Stimulated activated CD8-positive, alpha-beta memory T cell treated with anti-CD3 and anti-CD28 coated beads, Interleukin-4, amount 100 ng/mL, for 48 hours (primary cell): Measurements from ENCODE around the gene RPGRIP1.
A peak's percentile ranks its signal among the peaks of the same experiment; 100 is the strongest.
"Not testable (repeated sequence)": the region's sequence is repeated elsewhere in the genome, so short reads cannot be mapped to it uniquely, and the experiment has no call there.

Experiments
- DNase-seq: peaks from one replicate; pipeline ENCODE4 v3.0.0-alpha.2; 2020

Gene RPGRIP1

DNA sequence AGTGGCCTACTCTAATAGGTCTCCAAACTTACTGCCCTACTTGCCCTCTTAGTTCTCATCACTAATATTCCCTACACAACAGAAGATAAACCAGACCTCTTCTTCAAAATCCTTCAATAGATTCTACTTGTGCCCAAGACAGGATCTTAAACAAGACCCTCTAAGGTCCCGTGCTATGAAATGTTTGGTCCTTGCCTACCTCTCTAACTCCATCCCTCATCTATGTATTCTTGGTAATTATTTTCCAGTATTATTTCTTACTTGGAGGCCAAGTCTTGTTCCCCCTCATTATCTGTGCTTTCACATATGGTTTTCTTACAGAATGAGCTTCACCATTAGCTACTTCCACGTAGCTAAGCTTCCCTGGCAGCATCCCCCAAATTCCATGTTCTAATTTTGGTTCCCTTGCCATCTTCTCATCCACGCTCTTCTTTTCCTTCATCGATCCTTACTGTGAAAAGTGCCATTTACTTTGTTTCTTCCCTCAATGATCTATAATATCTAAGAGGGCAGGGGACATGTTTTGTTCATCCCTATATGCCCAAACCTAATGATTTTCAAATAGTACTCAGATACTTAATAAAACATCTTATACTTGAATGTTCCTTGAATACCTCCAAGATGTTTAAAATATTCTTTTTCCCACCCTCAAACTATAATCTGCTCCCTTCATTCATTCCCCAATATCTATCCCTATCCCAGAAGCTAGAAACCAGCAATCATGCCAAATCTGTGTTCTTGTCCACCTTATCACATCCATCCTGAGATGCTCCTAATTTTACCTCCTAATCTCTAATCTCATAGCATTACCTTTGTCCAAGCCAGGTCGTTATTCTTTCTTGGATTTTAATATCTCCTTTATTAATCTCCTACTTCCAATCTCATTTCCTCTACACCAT lies 20.7 kb upstream of the RPGRIP1 start:
- no peak for DNase-seq

DNA sequence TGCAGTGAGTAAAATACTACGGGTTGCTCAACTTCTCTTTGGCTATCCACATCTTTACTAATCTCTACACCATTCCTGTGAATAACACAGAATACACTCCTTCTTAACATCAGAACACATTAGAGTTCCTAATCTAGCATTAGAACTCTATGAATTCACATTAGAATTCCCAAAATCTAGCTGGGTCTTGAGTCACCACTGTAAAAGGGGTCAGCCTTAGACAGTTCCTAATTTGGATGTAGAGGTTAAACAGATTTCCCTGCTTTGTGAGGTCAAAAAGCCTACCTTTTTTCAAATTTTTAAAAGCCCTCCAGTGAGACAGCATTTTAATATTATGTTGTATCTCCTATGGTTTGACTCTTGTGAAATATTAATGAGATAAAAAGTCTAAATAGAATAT lies 18.1 kb upstream of the RPGRIP1 start:
- no peak for DNase-seq

DNA sequence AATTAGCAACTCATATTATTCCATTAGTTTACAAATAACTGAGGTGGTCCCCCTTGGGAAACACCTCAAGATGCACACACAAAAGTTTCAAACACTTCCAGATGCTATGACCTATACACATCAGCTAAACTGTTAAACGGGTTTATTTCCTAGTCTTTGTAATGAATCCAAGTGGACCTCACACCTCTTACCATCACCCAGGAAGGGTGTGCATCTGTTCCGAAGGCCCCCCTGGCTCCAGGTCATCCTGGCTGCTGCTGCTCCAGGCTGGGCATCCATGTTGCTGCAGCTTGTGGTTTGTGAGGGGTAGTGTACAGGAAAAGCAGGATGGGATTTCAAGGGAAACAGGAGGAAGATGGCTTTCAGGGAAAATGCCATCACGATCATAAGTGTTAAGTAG lies 17.5 kb upstream of the RPGRIP1 start:
- no peak for DNase-seq

DNA sequence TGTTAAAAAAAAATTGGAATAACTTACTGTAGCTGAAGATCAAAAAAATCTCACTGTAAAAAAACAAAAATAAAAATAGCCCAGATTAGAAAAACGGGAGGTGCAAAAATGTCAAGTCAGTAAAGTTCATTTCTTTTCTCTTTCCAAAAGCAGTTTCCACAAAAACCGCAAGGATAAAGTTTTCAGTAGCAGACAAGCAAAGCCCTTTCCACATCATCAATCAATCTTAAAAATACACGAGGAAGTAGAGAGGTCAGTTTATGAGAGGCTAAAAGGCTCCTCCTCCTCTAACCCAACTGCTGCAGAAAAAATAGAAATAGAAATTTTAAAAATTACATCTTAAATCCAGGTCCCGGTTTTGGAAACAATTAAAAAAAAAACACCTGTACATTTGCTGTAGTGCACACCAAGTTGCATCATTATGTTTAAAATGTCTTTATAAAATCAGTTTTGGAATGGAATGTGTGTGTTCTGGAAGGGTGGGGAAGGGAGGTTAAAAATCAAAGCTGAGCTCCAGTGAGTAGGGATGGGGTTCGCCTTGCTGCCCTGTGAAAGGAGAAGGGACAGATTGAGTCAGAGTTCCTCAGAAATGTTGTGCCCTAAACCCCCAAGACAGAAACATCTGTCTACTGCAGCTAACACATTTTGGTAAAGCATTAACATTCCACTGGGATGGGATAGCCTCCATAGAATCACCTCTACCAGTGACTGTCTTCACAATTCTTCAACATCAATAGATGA lies 16.4 kb upstream of the RPGRIP1 start:
- no peak for DNase-seq

DNA sequence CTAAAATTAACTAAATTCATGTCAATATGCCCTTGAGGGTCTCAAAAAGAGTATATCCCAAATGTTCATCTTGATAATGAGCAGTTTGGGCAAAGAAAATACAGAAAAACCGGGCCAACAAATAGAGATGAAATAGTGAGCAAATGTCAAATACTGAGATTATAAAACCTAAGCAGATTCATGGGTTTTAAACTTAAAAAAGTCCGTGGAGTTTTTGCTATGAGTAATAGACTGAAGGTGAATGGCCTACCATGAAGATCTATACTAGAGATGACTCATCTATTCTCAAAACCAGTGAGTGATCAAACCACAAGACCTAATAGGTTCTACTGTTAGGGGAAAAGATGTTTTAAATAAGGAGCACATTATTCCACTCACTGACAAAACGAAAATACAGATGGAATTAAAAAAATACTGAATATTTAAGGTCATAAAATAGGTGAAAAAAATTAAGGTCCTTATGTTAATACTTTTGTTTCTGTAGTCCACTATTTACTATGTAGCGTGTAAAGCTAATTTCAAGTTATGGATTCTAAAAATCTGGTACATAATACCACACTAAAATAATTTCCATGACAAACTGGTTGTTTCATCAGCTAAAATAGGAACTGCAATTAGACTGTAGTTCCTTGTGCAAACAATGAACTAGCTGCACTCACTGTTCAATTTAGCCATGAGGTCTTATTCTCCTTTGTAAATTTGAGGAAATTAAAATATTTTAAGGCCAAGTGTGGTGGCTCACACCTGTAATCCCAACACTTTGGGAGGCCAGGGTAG lies 15.7 kb upstream of the RPGRIP1 start:
- no peak for DNase-seq

DNA sequence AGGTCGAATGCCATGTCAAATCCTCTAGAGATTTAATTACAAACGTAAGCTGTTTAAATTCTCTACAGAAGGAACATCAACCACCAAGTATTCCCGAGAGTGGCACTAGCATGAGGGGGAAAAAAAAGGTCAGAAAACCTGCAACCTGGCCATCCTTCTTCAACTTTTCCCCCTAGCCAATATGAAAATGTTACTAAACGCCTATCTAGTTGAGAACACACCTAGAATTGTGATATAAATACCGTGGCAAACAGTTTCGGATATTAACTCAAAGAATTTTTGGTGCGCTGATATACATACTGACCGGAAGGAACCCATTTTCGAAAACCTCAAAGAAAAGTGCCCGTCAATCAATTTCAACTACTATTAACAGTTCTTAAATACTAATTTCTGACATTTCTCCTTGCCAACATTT lies 12.4 kb upstream of the RPGRIP1 start:
- DNase-seq: no peak

DNA sequence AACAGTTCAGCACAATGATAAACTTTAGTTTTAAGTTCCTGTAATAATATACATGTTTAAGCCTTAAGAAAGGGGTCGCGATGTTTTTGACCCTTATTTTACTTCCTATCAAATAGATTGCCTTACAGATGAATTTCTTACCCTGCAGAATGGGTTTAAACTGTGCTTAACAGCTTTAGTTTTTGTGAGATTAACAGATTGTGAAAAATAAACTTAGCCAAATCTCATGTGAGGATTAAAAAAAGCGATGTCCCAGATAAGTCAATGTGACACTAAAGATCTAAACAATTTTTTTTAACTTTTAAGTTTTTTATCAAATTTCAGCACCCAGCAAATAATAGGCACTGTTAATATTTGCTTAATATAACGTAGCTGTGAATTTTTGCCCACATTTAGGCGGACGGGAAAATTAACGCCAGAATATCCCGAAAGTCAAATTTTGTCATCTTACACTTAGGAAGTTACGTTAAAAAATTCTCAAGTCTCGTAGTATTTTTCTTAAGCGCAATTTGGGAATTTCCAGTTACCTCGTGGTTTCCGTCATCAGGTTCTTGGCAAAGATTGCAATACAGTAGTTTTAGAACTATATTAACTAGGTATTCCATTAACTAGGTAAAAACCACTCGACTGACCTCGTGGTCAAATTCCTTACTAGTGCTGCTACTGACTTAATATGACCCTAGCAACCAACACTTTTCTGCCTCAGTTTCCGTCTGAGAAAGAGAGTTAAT lies 11.8 kb upstream of the RPGRIP1 start:
- DNase-seq: no peak

DNA sequence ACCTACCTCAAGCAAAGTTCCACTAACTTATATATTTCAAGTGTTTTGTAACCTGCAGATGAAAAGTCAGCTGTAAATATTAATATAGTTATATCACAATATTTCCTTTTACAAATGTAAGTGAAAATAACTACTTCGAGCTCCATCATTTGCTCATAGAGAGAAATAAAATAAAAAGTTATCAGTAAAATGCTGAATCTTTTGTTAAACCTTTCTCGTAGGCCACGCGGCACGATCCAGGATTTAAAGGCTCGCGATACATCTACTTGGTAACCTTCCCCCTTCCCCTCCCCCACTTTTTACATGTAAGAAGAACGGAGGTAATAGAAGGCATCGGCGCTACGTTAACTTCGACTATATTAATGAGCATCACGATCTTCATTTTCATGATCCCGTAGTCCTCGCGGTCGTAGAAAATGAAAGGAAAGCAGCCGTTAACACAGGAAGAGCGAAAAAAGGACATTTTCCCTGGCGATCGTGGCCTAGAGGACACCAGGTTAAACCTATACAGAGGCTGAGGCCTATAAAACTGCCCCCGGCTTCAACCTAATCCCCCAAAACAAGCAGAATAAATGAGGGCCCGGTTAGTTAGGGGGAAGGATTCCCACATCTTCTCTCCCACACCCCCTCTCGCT lies 11.1 kb upstream of the RPGRIP1 start:
- DNase-seq: peak; percentile 57

DNA sequence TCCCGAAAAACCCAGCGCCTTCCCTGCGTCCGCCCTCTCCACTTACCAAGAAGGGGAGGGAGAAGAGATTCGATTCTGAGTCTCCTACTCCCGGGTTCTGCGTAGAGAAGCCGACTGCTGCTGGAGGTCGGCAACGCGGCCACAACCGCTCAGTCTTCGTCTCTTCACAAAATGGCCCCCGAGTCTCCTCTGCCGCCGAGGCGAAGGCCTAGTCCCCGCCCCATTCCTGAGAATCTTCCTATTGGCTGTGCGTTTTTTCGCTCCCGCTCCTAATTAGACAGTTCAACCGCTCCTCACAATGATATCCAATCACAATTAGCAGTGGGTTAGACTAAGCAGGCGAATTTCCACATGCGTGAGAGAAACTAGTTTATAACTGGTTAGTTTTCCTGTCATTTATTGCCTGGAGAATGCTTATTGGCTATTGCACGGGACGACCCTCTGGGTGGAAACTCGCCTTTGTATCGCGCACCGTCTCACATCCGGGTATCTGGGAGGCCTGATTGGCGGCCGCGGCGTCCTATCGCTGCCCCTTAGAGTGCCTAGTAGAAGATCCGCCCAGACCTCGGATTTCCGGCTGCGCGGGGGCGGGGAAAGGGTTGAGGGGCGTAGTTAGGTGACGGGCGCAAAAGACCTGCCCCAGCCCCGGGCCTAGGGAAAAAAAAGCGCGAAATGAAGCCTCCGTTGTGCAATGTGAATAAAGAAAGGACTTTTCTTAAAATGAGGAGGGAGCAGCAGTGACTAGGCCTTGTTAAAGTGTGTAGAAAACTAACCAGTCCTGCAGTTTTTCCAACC lies 10.4 kb upstream of the RPGRIP1 start, which contains the start of gene HNRNPC:
Gene HNRNPC (minus strand): TSS at position 191 of the 795 bp plus-strand sequence. CDS start 35,249 bp downstream, outside the sequence.
- DNase-seq: peak; percentile 100

DNA sequence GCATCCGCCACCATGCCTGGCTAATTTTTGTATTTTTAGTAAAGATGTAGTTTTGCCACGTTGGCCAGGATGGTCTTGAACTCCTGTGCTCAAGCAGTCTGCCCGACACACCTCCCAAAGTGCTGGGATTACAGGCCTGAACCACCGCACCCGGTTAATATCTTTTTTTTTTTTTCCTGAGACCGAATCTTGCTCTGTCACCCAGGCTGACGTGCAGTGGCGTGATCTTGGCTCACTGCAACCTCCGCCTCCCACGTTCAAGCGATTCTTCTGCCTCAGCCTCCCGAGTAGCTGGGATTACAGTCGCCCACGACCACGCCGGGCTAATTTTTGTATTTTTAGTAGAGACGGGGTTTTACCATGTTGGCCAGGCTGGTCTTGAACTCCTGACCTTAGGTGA lies 7.2 kb upstream of the RPGRIP1 start:
- DNase-seq: not testable (repeated sequence)

DNA sequence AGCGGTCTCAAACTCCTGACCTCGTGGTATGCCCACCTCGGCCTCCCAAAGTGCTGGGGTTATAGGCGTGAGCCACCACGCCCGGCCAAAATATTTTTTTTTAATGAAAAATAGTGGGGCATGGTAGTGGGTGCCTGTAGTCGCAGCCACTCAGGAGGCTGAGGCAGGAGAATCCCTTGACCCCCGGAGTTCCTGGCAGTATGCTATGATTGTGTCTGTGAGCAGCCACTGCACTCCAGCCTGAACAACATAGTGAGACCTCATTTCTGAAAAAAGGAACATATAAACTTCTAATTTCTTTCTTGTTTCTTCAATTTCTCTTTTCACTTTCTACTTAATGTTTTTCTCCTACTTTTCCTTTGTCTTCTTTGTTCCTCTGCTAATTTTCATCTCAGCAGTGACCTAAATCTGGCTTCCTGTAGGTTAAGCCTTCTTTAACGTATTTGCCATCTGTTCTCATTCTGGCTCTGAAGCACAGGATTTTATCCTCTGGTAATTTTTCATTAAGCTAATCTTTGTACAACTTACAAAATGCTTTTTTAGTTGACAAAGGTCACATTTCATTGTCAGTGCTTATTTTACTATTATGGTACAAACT lies 4.5 kb upstream of the RPGRIP1 start:
- no peak for DNase-seq

DNA sequence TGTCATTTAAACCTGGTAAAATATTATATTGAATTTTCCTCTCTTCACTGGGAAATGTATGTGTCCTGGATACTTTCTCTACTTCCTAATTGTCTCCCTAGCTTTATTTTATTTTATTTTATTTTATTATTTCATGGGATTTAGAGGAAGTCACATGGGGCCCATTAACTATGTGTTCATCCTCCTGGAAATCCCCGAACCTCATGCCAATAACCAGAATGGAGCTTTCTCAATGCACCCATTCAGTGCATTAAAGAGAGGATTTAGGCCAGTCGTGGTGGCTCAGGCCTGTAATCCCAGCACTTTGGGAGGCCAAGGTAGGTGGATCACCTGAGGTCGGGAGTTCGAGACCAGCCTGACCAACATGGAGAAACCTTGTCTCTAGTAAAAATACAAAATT lies 1.3 kb upstream of the RPGRIP1 start:
- DNase-seq: no peak

DNA sequence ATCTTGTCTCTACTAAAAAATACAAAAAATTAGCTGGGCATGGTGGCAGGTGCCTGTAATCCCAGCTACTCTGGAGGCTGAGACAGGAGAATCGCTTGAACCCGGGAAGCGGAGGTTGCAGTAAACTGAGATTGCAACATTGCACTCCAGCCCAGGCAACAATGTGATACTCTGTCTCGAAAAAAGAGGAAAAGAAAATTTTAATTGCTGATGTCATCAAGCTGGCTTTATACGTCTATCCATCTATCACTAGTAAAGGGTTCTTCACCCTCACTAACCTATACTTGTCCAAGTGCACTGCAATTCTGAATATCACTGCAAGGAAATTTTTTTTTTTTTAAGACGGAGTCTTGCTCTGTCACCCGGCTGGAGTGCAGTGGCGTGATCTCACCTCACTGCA lies 2.0 kb downstream of the RPGRIP1 start:
- DNase-seq: not testable (repeated sequence)

DNA sequence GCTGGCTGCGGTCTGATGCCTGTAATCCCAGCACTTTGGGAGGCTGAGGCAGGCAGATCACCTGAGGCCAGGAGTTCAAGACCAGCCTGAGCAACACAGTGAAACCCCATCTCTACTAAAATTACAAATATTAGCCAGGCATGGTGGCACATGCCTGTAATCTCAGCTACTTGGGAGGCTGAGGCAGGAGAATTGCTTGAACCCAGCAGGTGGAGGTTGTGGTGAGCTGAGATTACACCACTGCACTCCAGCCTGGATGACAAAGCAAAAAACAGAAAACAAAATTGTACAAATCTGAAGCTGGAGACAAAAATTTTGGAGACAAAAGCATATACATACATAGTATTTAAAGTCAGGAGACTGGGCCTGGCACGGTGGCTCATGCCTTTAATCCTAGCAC lies 6.6 kb downstream of the RPGRIP1 start:
- not testable (repeated sequence) for DNase-seq

DNA sequence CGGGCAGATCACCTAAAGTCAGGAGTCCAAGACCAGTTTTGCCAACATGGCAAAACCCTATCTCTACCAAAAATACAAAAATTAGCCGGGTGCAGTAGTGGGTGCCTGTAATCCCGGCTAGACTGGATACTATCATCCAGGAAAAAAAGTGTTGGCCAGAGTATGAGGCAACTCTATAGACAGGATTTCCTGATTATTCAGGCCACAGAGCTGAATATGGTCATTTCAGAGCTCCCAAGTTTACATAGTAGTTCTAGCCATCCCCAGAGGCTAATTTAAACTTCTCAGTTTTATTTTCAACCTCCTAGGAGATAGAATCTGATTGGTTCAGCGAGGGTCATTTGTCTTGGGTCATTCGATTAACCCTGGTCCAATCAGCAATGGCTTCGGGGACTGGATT lies 7.3 kb downstream of the RPGRIP1 start:
- DNase-seq: no peak

DNA sequence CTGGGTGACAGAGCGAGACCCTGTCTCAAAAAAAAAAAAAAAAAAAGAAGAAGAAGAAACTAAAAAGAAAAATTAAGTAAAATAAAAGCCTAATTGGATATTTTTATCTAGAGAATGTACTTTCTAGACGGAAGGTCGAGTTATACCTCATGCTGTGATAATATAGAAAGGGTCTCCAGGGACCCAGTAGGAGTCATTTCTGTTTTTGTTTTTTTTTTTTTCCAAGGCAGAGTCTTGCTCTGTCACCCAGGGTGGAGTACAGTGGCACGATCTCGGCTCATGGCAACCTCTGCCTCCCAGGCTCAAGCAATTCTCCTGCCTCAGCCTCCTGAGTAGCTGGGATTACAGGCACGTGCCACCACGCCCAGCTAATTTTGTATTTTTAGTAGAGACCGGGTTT lies 14.1 kb downstream of the RPGRIP1 start:
- not testable (repeated sequence) for DNase-seq

DNA sequence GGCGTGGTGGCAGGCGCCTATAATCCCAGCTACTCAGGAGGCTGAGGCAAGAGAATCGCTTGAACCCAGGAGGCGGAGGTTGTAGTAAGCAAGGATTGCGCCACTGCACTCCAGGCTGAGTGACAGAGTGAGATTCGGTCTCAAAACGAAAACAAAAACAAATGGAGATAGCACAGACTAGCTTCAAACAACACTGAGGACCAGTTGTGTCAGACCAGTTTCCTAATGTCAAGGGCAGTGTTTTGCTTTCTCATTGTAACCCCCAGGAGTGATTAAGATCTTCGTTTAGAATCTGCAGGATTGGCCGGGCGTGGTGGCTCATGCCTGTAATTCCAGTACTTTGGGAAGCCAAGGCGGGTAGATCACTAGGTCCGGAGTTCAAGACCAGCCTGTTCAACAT lies 18.5 kb downstream of the RPGRIP1 start:
- DNase-seq: no peak

DNA sequence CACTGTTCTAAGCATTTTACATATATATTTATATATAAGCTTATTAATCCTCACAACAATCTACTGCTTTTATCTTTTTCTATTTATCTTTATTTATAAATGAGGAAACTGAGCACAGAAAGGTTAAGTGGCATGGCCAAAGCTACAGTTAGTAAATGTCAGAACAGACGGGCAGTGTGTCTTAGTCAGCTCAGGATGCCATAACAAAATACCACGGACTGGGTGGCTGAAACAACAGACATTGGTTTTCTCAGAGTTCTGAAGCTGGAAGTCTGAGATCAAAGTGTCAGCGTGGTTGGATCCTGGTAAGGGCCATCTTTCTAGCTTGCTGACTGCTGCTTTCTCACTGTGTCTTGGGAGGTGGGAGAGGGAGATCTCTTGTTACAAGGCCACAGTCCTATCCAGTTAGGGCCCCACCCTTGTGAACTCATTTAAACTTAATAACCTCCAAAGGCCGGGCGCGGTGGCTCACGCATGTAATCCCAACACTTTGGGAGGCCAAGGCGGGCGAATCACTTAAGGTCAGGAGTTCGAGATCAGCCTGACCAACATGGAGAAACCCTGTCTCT lies 19.8 kb downstream of the RPGRIP1 start:
- no peak for DNase-seq

DNA sequence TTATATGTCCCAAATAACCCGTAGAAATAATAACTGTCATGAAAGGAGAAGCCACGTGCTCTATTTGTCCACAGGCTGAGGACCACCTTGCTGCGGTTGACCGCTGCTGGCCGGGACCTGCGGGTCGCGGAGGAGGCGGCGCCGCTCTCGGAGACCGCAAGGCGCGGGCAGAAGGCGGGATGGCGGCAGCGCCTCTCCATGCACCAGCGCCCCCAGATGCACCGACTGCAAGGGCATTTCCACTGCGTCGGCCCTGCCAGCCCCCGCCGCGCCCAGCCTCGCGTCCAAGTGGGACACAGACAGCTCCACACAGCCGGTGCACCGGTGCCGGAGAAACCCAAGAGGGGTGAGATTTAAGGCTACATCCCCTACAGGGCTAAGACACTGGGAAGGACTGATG lies 21.0 kb downstream of the RPGRIP1 start:
- DNase-seq: peak; percentile 49
